GM06990 (cell line): Measurements from ENCODE around the gene TMEM72.

ENCODE experiments used
- DNase-seq: peaks from one replicate; pipeline ENCODE4 v3.0.0-alpha.2; 2011; ENCODE audit not compliant: insufficient read length; ENCODE audit errors: extremely low read depth
- H3K27me3 ChIP-seq: replicated peaks from 2 replicates; pipeline ENCODE4 v1.6.0; 2011; ENCODE audit warnings: low read length; ENCODE audit not compliant: control insufficient read depth, insufficient read depth
- H3K36me3 ChIP-seq: 2 replicates; pipeline ENCODE4 v1.5.1; 2011; ENCODE audit warnings: low read length; ENCODE audit not compliant: control insufficient read depth, insufficient read depth
- H3K4me3 ChIP-seq: replicated peaks from 2 replicates; pipeline ENCODE4 v1.5.1; 2011; ENCODE audit warnings: low read depth, mild to moderate bottlenecking, control low read depth, low read length
- TF ChIP-seq, protein P1 (sequence below): IDR thresholded peaks from 2 replicates; pipeline ENCODE4 v1.5.1; 2011; ENCODE audit warnings: low read length, control low read depth, mild to moderate bottlenecking, inconsistent platforms; ENCODE audit not compliant: insufficient read depth, poor library complexity, severe bottlenecking

Gene TMEM72

DNA sequence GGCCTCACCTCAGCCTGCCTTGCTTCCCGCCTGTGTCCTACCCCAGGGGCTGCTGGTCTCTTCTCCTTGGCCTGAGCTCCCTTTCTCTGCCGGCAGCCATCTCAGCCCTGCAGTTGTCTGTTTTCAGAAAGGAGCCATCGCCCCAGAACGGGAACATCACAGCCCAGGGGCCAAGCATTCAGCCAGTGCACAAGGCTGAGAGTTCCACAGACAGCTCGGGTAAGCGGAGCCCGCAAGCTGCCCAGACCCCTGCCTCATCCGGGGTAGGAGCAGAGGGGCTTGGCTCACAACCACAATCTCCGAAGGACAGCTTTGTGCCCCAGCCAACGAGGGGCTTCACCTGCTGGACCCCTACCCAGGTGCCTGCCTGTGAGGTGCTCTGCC lies 72.8 kb downstream of the TMEM72 start:
- no peak for DNase-seq
- Histone ChIP-seq H3K4me3 (no peak overlapping the region), H3K27me3 (no peaks in the 10 kb centered on the region), H3K36me3 (peaks cover 13% of the 10 kb centered on the region)
- TF ChIP-seq, protein P1, sequence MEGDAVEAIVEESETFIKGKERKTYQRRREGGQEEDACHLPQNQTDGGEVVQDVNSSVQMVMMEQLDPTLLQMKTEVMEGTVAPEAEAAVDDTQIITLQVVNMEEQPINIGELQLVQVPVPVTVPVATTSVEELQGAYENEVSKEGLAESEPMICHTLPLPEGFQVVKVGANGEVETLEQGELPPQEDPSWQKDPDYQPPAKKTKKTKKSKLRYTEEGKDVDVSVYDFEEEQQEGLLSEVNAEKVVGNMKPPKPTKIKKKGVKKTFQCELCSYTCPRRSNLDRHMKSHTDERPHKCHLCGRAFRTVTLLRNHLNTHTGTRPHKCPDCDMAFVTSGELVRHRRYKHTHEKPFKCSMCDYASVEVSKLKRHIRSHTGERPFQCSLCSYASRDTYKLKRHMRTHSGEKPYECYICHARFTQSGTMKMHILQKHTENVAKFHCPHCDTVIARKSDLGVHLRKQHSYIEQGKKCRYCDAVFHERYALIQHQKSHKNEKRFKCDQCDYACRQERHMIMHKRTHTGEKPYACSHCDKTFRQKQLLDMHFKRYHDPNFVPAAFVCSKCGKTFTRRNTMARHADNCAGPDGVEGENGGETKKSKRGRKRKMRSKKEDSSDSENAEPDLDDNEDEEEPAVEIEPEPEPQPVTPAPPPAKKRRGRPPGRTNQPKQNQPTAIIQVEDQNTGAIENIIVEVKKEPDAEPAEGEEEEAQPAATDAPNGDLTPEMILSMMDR, result no peak

DNA sequence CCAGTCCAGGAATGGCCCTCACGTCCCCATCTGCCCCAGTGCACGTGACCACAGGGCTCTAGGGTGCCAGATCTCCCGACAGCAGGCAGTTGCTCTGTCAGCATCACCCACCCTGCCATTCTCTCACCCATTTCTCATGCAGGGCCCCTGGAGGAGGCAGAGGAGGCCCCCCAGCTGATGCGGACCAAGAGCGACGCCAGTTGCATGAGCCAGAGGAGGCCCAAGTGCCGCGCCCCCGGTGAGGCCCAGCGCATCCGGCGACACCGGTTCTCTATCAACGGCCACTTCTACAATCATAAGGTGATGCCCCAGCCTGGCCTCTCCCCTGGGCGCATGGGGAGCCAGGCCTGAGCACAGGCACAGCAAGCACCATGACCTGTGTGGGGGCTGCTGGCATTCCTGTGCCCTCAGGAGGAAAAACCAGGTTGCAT lies 73.5 kb downstream of the TMEM72 start:
- TF ChIP-seq, protein P1, result no peak
- H3K36me3 ChIP-seq, result peaks cover 19% of the 10 kb centered on the region
- DNase-seq, result no peak
- H3K4me3 ChIP-seq, result no peak overlapping the region
- H3K27me3 ChIP-seq, result no peaks in the 10 kb centered on the region

DNA sequence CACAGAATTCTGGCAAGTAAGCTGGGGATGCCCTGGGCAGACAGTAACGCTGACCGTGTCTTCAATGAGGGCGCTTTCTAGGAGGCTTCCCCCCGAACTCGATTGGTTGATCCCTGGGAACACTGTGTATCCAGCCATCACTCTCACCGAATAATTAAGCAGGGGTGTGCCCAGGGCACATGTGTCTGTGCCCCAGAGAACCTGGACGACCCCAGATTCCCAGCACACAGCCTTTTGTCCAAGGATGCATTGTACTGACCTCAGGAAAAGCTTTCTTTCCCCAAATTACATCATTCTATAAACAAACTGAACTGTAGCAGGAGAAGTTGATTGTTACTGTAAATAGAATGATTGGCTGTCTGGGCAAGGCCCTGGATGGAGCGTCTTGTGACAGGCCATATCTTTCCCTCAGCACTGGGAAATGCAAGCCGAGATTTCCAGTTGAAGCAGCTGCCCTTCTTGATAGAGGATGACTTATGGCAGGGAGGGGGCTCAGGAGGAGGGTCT lies 74.1 kb downstream of the TMEM72 start:
- Histone ChIP-seq H3K36me3 (peaks cover 19% of the 10 kb centered on the region), H3K27me3 (no peaks in the 10 kb centered on the region), H3K4me3 (no peak overlapping the region)
- TF ChIP-seq, protein P1, result no peak
- no peak for DNase-seq

DNA sequence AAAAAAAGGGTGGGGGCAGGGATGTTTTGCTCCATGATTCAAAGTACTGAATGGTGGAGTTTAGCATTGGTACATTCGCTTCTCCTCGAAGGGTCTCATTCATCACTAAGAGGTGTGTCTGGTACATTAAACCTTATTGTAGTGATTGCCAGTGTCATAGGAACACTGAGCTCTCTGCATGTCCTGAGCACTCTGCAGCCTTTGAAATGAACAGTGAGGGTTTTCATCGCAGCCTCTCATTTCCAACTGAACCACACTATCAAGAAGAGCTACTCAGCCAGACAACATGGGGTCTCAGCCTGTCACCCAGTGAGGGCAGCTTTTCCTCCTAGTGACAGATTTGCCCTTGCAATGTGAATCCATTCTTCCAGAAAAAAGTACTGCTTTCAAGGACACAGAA lies 75.0 kb downstream of the TMEM72 start:
- no peak overlapping the region for H3K4me3 ChIP-seq
- no peak for DNase-seq
- no peaks in the 10 kb centered on the region for H3K27me3 ChIP-seq
- peaks cover 20% of the 10 kb centered on the region for H3K36me3 ChIP-seq
- TF ChIP-seq, protein P1, result no peak
